GM19043 (cell line): ENCODE data around the gene ZNF444.
"Not testable (repeated sequence)": the region's sequence is repeated elsewhere in the genome, so short reads cannot be mapped to it uniquely, and the experiment has no call there.

ENCODE experiments used
- ATAC-seq: cut with Tn5 transposase; IDR thresholded peaks from one replicate; pipeline ENCODE4 v1.9.1; 2021; ENCODE audit warnings: low read depth; ENCODE audit not compliant: unreplicated experiment

Gene ZNF444

DNA sequence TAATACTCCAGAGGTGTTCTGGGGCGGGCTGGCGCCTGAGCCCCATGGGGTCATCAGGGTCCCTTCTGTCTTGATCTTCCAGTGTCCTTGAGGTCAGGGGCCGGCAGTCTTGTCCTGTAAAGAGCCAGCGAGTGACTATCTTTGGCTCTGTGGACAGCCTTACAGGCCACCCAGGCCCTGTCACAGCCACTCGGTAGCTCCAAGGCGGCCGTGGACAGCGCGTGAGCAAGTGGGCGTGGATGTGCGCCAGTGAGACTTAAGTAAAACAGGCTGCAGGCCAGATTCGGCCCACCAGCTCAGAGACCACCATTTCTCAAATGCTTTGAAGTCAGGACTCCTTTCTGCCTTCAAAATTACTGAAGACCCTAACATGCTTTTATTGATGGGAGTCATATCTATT is 3.7 kb downstream of the ZNF444 start:
- no peak for ATAC-seq

DNA sequence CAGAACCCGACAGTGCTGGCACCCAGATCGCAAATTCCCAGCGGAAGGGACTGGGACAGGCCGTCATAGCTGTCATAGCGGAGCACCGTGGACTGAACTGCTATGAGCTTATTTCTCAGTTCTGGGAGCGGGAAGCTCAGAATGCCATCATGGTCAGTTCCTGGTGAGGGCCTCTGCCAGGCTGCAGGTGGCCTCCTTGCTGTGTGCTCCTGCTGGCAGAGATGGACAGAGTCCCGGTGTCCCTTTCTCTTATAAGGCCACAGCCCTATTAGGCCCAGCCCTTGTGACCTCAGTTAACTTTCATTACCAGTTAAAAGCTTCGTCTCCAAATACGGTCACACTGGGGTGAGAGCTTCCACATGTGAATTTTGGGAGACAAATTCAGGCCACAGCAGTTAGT is 4.6 kb downstream of the ZNF444 start:
- ATAC-seq, result no peak

DNA sequence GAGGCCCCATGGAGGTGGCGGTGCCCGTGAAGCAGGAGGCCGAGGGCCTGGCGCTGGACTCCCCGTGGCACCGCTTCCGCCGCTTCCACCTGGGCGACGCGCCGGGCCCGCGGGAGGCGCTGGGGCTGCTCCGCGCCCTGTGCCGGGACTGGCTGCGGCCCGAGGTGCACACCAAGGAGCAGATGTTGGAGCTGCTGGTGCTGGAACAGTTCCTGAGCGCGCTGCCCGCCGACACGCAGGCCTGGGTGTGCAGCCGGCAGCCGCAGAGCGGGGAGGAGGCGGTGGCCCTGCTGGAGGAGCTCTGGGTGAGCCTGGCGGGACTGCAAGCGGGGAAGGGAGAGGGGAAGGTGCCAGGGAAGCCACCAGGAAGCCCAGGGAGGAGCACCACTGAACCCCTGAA is 5.8 kb downstream of the ZNF444 start:
- no peak for ATAC-seq

DNA sequence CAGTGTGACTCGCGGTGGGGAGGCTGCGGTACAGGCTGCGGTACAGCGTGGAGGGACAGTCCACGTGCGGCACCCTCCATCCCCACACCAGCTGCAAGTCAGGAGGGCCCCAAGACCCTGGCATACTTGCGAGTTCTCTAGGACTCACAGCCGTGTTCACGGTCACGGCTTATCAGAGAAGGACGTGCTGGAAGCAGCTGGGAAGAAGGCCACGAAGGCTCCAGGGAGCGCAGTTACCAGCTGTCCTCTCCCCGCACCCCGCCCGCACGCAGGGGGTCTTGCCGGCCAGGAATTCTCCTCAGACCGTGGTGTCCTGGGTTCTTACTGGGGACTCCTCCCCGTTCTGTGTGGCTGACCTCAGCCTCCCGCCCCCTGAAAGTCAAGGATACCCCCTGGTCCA is 6.2 kb downstream of the ZNF444 start:
- ATAC-seq, result no peak

DNA sequence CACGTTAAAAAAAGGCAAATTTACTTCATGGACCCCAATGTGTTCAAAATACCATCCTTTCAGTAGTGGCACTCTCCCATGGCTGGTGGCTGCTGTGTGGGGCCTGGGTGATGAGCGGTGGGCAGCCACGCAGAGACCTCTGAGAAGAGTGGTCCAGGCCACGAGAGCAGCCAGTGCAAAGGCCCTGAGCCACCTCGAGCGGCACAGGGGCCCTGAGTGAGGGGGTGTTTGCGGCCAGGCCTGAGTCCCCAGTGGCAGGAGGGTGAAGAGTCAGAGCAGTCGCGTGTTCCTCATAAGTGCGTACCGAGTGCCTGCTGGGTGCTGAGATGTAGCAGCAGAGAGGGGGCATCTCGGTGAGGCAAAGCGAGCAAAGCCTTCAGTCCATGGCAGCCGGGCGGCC is 7.0 kb downstream of the ZNF444 start:
- ATAC-seq, result no peak

DNA sequence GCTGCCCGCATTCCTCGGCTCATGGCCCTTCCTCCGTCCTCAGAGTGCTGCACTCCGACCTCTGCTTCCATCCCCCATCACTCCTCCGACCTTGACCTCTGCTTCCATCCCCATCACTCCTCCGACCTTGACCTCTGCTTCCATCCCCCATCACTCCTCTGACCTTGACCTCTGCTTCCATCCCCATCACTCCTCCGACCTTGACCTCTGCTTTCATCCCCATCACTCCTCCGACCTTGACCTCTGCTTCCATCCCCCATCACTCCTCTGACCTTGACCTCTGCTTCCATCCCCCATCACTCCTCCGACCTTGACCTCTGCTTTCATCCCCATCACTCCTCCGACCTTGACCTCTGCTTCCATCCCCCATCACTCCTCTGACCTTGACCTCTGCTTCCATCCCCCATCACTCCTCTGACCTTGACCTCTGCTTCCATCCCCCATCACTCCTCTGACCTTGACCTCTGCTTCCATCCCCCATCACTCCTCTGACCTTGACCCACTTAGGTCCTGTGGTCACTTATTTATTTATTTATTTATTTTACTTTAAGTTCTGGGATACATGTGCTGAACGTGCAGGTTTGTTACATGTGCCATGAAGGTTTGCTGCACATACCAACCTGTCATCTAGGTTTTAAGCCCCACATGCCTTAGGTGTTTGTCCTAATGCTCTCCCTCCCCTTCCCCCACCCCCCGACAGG is 8.0 kb downstream of the ZNF444 start:
- not testable (repeated sequence) for ATAC-seq

DNA sequence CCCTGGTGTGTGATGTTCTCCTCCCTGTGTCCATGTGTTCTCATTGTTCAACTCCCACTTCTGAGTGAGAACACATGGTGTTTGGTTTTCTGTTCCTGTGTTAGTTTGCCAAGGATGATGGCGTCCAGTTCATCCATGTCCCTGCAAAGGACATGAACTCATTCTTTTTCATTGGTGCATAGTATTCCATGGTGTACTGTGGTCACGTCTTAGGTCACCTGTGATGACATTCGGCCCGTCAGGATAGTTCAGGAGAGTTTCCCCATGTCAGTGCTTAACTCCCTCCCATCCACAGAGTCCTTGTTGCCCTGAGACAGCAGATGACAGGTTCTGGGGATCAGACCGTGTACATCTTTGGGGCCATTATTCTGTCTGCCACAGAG is 8.6 kb downstream of the ZNF444 start:
- no peak for ATAC-seq

DNA sequence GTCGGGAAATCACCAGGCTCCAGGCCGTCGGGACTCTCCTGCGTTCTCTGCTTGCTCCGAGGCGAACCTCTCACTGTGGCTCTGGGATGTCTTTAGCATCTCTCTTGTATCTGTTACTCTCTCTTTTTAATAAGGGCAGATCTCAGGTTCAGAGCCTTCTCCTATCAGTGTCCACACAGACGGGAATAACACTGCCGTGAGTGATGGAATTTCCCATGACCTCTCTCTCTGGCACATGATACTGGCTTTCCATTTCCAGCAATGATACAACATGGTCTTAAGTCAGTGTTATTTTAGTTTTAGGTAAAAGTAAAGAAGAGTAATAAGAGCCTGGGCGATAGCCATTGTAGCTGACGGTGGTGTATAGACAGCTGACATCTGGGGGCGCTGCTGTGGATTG is 9.3 kb downstream of the ZNF444 start:
- ATAC-seq, result no peak

DNA sequence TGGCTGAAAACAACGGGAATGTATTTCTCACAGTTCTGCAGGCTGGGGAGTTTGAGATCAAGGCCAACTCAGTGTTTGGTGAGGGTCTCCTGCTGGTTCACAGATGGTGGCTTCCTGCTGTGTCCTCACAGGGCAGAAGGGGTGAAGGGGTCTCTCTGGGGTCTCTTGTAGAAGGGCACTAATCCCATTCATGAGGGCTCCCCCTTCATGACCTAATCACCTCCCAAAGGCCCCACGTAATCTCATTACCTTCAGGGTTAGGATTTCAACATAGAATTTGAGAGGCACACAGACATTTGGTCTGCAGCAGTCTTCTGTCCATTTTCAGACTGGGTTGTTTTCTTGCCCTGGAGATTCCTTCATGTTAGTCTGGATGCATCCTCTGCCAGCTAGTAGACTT is 11.6 kb downstream of the ZNF444 start:
- no peak for ATAC-seq

DNA sequence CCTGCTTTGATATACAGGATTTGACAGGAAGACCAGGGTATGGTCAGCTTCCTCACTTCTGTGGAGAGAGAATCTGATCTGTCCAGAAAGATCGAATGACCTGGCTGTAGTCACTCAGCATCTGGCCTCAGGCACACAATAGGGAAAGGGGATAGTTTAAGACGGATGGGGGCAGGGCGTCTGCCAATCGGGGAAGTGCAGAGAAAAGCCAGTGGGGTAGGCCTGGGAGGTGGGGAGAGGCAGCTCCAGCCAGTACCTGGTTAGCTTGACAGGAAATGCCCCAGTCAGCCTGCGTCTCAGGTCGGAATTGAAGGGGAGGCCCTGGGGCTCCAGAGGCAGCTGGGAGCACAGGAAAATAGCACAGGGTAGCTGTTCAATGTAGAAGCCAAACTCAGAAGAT is 12.4 kb downstream of the ZNF444 start:
- no peak for ATAC-seq

DNA sequence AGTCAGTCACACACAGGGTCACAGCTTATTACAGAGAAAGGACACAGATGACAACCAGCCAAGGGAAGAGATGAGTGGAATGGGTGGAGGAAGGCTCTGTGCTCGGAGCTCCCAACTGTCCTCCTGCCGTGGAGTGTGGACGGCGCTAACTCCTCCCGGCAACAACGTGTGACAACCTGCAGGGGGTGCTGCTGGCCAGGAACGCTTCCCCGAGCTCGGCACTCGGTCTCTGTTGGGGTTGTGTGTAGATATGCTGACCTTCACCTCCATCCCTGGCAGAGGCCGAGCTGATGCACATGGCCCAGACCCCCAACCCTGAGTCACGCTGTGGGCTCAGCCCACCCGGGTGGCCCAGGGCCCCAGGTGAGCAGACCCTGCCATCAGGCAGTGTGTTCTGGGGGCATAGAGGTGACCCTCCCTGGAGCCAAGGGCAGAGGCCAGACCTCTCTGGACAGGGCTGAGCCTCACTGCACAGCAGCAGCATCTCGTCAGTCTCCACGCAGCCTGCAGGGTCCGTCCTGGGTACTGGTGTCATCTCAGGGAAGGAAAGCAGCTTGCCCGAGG is 14.1 kb downstream of the ZNF444 start:
- ATAC-seq, result no peak

DNA sequence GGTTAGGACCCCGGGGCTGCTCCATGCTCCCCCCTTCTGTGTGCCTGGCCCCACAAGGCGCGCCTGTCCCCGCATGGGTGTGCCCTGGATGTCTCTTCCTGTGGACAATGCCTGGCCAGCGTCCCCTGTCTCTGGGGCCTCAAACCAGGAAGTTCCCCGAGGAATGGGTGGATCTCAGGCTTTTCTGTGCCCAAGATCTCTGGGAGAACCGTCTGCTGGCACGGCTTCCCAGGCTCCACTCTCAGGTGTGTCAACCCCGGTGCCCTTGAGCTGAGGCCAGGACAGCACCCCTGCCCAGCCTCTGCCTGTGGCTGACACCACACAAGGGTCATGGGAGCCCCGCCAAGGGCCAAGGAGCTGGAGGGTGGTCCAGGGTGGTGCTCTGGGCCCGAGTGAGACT is 15.7 kb downstream of the ZNF444 start:
- ATAC-seq, result no peak

DNA sequence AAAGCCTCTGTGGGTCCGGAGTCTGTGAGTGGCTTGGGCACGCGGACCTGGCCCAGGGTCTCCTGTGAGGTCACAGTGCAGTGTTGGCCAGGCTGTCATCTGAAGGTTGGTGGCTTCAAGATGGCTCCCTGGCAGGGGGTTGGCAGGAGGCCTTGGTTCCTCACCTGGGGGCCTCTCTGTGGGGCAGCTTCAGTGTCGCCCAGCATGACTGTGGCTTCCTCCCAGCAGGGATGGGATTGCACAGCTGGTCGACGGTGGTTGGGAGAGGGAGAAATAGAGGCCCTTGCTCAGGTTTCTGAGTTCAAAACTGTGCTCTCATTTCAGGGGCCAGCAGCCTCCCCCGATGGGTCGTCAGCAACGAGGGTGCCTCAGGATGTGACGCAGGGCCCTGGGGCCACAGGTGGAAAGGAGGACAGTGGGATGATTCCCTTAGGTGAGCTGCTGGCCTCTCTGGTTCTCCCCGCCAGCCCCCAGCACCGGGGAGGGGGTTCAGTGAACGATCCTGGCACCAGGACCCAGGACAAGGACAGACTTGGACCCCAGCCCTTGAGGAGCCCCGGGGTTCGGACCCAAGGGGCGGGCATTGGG is 17.2 kb downstream of the ZNF444 start:
- ATAC-seq, result no peak

DNA sequence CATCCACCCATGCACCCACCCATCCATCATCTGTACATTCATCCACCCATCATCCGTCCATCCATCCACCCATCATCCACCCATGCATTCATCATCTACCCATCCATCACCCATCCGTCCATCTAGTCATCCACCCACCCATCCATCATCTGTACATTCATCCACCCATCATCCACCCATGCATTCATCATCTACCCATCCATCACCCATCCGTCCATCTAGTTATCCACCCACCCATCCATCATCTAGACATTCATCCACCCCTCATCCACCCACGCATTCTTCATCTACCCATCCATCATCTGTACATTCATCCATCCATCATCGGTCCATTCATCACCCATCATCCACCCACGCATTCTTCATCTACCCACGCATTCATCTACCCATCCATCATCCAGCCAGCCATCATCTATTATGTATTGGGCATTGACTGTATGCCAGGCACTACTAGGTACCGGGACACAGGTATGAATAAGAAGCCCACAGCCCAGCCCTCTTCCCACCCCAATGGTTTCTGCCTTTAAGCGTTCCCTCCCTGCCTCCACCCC is 18.0 kb downstream of the ZNF444 start:
- no peak for ATAC-seq

DNA sequence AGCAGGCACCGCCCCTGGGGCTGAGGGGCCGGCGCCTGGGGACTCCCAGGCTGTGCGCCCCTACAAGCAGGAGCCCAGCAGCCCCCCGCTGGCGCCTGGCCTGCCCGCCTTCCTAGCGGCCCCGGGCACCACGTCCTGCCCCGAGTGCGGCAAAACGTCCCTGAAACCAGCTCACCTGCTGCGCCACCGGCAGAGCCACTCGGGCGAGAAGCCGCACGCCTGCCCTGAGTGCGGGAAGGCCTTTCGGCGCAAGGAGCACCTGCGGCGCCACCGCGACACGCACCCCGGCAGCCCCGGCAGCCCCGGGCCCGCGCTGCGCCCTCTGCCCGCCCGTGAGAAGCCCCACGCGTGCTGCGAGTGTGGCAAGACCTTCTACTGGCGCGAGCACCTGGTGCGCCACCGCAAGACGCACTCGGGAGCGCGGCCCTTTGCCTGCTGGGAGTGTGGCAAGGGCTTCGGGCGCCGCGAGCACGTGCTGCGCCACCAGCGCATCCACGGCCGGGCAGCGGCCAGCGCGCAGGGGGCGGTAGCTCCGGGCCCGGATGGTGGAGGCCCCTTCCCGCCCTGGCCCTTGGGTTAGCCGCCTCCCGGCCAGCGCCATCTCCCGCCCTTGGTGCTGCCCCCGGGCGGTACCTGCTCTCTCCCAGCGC is 18.7 kb downstream of the ZNF444 start:
- no peak for ATAC-seq

DNA sequence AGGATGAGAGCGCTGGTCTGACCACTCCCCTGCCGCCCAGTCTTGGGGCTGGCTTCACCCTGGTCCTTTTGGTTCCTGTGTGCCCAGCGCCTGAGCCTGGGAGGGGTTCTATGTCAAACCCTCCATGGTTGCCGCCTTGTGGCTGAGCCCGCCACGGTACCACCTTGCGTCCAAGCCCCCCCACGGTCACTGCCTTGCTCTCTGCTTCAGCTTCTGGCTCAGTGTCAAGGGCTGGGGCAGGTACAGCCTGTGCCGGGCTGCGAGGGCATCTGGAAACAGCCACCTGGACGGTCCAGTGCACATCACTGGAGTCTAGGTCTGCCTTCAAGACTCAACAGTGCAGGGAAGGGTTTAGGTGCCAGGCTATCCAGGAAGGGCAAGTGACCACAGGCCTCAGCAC is 20.4 kb downstream of the ZNF444 start:
- no peak for ATAC-seq

DNA sequence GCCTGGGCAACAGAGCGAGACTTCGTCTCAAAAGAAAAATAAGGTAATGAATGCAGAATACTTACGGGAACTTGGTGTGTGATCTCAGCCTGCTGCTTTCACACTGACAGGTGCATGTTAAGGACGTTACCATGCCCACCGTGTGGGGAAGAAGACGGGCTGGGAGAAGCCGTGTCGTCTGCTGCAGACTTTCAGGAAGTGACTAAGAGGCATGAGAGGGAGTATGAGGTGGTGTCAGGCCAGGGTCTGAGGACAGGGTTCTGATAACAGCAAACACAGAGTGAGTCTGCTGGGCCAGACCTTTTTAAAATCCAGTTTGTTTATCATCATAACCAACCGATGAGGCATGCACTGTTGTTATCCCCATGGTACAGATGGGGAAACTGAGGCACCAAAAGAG is 21.2 kb downstream of the ZNF444 start:
- no peak for ATAC-seq

DNA sequence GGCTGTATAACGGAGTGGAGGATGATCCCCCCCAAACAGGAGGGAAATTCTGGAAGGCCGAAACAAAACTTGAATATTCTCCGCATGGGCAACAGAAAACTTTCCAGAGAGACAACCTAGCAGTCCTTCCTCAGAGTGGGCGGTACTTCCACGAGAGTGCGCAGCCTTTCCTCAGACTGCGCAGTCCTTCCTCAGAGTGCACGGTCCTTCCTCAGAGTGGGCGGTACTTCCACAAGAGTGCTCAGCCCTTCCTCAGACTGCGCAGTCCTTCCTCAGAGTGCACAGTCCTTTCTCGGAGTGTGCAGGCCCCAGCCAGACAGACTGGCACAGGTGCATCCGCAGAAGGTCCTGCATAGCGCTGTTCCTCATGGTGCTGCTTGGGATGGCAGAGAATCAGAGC is 22.0 kb downstream of the ZNF444 start:
- ATAC-seq, result no peak

DNA sequence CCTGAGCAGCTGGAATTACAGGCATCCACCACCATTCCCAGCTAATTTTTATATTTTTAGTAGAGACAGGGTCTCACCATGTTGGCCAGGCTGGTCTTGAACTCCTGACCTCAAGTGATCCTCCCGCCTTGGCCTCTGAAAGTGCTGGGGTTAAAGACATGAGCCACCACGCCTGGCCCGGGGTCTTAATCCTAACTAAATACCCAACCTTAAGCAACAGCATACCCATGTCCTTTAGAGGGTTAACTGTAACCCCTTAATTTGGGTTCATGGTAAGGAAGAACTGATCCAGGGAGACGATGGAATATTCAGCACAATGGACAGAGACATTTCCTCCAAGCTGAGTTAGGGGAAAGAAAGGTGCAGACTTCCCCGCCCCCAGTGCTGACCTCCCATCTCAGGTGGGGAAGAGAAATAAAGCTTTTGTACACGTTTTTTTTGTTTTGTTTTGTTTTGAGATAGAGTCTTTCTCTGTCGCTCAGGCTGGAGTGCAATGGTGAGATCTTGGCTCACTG is 26.0 kb downstream of the ZNF444 start:
- no peak for ATAC-seq

DNA sequence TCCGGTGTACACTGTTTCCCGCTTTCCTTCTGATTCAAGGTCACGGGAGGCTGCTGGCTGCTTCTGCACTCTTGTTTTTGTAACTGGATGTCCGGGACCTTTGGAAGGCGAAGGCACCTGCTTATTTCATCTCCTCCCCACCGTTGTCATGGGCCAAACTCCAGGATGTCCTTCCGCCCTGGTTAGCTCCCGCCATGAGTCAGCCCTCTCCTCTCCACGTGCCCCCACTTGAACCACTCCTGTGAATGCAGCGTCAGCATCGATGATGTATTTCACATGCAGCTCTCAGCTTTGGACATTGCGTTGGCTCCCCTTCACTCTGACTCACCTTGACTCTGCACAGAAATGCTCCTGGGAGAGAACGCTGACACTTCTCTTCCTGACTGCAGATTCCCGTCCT is 29.2 kb downstream of the ZNF444 start:
- no peak for ATAC-seq

DNA sequence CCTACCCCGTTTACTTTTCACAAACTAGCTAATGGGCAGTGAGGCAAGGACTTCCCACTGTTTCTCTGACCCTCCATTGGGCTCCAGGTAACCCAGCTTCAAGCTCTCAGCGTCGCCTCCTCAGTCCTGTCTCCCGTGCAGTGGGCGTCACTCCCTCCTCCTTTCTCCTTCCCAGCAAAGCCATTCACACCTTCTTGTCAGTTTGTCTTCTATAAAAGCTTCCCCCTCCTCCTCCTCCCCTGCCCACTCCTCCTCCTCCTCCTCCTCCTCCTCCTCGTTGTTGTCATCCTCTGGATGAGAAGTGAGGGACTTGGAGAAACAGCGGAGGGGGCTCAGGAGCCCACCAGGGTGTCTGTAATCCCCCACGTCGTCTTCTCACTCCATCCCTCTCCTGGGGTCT is 33.0 kb downstream of the ZNF444 start:
- no peak for ATAC-seq
